Nephron (organoid): ENCODE results near the gene FHOD3.

ENCODE experiments used
- H3K27ac Mint-ChIP-seq, 3 experiments: 2 replicates each; pipeline ENCODE4 v1.8.0; 2020; ENCODE audit warnings: mixed read lengths in 3 of 3, mild to moderate bottlenecking in 2 of 3, moderate library complexity in 1 of 3
- H3K27me3 Mint-ChIP-seq: 2 replicates; pipeline ENCODE4 v1.8.0; 2021; ENCODE audit warnings: low read depth, mild to moderate bottlenecking, moderate library complexity, mixed read lengths
- H3K36me3 Mint-ChIP-seq: 2 replicates; pipeline ENCODE4 v1.8.0; 2020; ENCODE audit warnings: low read depth, mixed read lengths
- H3K4me1 Mint-ChIP-seq: 2 replicates; pipeline ENCODE4 v1.8.0; 2020; ENCODE audit warnings: mixed read lengths
- H3K4me3 Mint-ChIP-seq, 3 experiments: 2 replicates each; pipeline ENCODE4 v1.8.0; 2020; ENCODE audit warnings: mild to moderate bottlenecking in 3 of 3, mixed read lengths in 3 of 3, moderate library complexity in 2 of 3
- H3K9me3 Mint-ChIP-seq: 2 replicates; pipeline ENCODE4 v1.8.0; 2020; ENCODE audit warnings: mixed read lengths
- TF ChIP-seq, protein P1 (sequence below), 3 experiments: fragments of 200-600 bp; sonication (generic); IDR thresholded peaks; one replicate each; pipeline ENCODE4 v1.5.0; 2021; ENCODE audit warnings: antibody characterized with exemption in 3 of 3; ENCODE audit not compliant: unreplicated experiment in 3 of 3

FHOD3 gene

DNA sequence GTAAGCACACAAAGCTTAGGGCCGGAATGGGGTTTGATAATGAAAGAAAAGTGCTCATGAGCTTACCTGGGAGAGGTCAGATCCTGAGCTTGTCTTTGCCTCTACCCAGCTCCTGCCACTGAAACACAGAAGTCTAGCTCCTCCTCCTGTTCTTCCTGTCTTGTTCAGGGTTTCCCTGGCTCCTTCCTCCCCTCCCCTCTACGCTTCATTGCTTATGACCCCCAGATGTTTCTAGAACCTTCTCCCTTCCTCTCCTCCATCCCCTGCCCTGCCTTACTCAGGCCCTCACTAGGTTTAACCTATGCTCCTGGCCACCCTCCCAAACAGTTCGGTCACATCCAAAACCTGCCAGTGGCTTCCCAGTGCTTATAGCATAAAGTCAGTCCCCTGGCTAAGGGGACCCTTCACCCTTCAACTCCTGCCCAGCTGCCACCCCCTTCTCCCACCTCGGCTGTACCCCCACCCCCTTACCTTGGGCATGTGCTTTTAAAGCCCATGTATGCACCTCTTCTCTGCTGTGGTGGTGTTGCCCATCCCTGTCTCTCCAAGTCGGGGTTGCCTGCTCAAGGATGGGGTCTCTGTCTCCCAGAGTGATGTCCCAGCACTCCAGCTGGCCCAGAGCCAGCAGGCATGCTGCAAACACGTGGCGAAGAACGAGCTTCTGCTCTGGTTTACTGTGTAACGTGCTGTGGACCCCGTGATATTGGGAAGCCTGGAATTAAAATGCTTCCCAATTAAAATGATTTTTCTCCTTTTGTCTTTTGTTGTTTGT lies 297.7 kb downstream of the FHOD3 start:
- TF ChIP-seq, protein P1, sequence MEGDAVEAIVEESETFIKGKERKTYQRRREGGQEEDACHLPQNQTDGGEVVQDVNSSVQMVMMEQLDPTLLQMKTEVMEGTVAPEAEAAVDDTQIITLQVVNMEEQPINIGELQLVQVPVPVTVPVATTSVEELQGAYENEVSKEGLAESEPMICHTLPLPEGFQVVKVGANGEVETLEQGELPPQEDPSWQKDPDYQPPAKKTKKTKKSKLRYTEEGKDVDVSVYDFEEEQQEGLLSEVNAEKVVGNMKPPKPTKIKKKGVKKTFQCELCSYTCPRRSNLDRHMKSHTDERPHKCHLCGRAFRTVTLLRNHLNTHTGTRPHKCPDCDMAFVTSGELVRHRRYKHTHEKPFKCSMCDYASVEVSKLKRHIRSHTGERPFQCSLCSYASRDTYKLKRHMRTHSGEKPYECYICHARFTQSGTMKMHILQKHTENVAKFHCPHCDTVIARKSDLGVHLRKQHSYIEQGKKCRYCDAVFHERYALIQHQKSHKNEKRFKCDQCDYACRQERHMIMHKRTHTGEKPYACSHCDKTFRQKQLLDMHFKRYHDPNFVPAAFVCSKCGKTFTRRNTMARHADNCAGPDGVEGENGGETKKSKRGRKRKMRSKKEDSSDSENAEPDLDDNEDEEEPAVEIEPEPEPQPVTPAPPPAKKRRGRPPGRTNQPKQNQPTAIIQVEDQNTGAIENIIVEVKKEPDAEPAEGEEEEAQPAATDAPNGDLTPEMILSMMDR (IDR thresholded peaks at IDR 0.05; ENCODE audit: unreplicated experiment in 3 of 3) = no peak
- Mint-ChIP-seq H3K4me3 (no peak overlapping the region), H3K36me3 (peaks cover 3% of the 10 kb centered on the region), H3K27me3 (peaks cover 3% of the 10 kb centered on the region), H3K4me1 (no peaks in the 10 kb centered on the region), H3K27ac (no peak overlapping the region), H3K9me3 (no peaks in the 10 kb centered on the region)

DNA sequence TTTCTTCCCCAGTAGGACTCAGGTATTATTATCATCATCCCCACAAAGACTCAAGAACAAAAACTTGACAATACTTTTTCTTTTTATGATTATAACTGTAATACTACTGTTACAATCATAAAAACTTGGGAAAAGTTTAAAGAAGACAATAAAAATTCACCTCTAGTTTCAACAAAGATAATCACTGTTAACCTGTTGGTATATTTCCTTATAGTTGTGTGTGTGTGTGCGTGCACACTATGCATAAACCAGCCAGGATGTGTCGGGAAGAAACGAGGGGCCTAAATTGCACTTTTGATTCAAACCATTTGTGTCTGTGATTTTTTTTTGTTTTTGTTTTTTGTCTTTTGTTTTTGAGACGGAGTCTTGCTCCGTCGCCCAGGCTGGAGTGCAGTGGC lies 298.3 kb downstream of the FHOD3 start:
- Mint-ChIP-seq H3K9me3 (no peaks in the 10 kb centered on the region), H3K27me3 (peaks cover 3% of the 10 kb centered on the region), H3K27ac (no peak overlapping the region), H3K4me1 (no peaks in the 10 kb centered on the region), H3K4me3 (no peak overlapping the region), H3K36me3 (peaks cover 3% of the 10 kb centered on the region)
- TF ChIP-seq, protein P1 (IDR thresholded peaks at IDR 0.05; ENCODE audit: unreplicated experiment in 3 of 3) = no peak

GRCh38 chr18:36597636-36598035 lies 300.1 kb downstream of the FHOD3 start:
- TF ChIP-seq, protein P1 (IDR thresholded peaks at IDR 0.05; ENCODE audit: unreplicated experiment in 3 of 3) = no peak
- H3K36me3 Mint-ChIP-seq = peaks cover 3% of the 10 kb centered on the region
- no peaks in the 10 kb centered on the region for H3K9me3 Mint-ChIP-seq
- no peaks in the 10 kb centered on the region for H3K4me1 Mint-ChIP-seq
- H3K27ac Mint-ChIP-seq = no peak overlapping the region
- no peak overlapping the region for H3K4me3 Mint-ChIP-seq
- peaks cover 3% of the 10 kb centered on the region for H3K27me3 Mint-ChIP-seq

GRCh38 chr18:36600548-36600947 lies 303.0 kb downstream of the FHOD3 start:
- Mint-ChIP-seq H3K36me3 (peaks cover 3% of the 10 kb centered on the region), H3K27ac (no peak overlapping the region), H3K4me1 (no peaks in the 10 kb centered on the region), H3K27me3 (peaks cover 1% of the 10 kb centered on the region), H3K9me3 (no peaks in the 10 kb centered on the region), H3K4me3 (no peak overlapping the region)
- TF ChIP-seq, protein P1 (IDR thresholded peaks at IDR 0.05; ENCODE audit: unreplicated experiment in 3 of 3) = no peak

- Mint-ChIP-seq H3K36me3 (no peaks in the 10 kb centered on the region), H3K27me3 (no peaks in the 10 kb centered on the region), H3K4me1 (no peaks in the 10 kb centered on the region), H3K4me3 (no peak overlapping the region), H3K9me3 (no peaks in the 10 kb centered on the region), H3K27ac (no peak overlapping the region)
- TF ChIP-seq, protein P1 (IDR thresholded peaks at IDR 0.05; ENCODE audit: unreplicated experiment in 3 of 3) = no peak
These were observed 303.8 kb downstream of the FHOD3 start for GRCh38 chr18:36601316-36601715.

- no peak overlapping the region for H3K4me3 Mint-ChIP-seq
- no peaks in the 10 kb centered on the region for H3K27me3 Mint-ChIP-seq
- H3K4me1 Mint-ChIP-seq = no peaks in the 10 kb centered on the region
- H3K36me3 Mint-ChIP-seq = no peaks in the 10 kb centered on the region
- no peaks in the 10 kb centered on the region for H3K9me3 Mint-ChIP-seq
- H3K27ac Mint-ChIP-seq = no peak overlapping the region
- TF ChIP-seq, protein P1 (IDR thresholded peaks at IDR 0.05; ENCODE audit: unreplicated experiment in 3 of 3) = no peak
These were observed 304.6 kb downstream of the FHOD3 start for GRCh38 chr18:36602071-36602470.
